Neuronal stem cell (in vitro differentiated cells): ENCODE results near the gene COL6A1.

Experiments
- DNase-seq: peaks from one replicate; pipeline ENCODE4 v3.0.0-alpha.2; 2013; ENCODE audit warnings: low spot score
- H2AFZ ChIP-seq: one replicate; pipeline ENCODE4 v1.6.1; 2013; ENCODE audit warnings: mild to moderate bottlenecking, low read length, inconsistent platforms
- H2AK5ac ChIP-seq: 2 replicates; pipeline ENCODE4 v1.6.1; 2013; ENCODE audit warnings: low read depth, mild to moderate bottlenecking, inconsistent platforms, low read length, moderate library complexity, mixed read lengths
- H2BK120ac ChIP-seq: 2 replicates; pipeline ENCODE4 v1.6.1; 2013; ENCODE audit warnings: low read depth, mild to moderate bottlenecking, inconsistent platforms, low read length, moderate library complexity, mixed read lengths
- H2BK12ac ChIP-seq: one replicate; pipeline ENCODE4 v1.6.1; 2013; ENCODE audit warnings: low read length, inconsistent platforms
- H2BK15ac ChIP-seq: 2 replicates; pipeline ENCODE4 v1.6.1; 2013; ENCODE audit warnings: mild to moderate bottlenecking, low read length, inconsistent platforms, mixed read lengths
- H2BK5ac ChIP-seq: one replicate; pipeline ENCODE4 v1.6.1; 2013; ENCODE audit warnings: inconsistent platforms, mild to moderate bottlenecking, low read length, moderate library complexity
- H3K14ac ChIP-seq: one replicate; pipeline ENCODE4 v1.6.1; 2013; ENCODE audit warnings: low read length, inconsistent platforms
- H3K18ac ChIP-seq: 2 replicates; pipeline ENCODE4 v1.6.1; 2013; ENCODE audit warnings: low read length, inconsistent platforms
- H3K23ac ChIP-seq: 2 replicates; pipeline ENCODE4 v1.6.1; 2013; ENCODE audit warnings: low read depth, mild to moderate bottlenecking, mixed read lengths, low read length, inconsistent platforms; ENCODE audit not compliant: poor library complexity
- H3K27ac ChIP-seq: replicated peaks from 3 replicates; pipeline ENCODE4 v1.5.1; 2013; ENCODE audit warnings: low read length, inconsistent platforms
- H3K27me3 ChIP-seq, 3 experiments: 2 replicates each; pipeline ENCODE4 v1.6.1; 2013; ENCODE audit warnings: low read length in 3 of 3, mild to moderate bottlenecking in 2 of 3, inconsistent platforms in 1 of 3, low read depth in 1 of 3, mixed read lengths in 1 of 3, moderate library complexity in 1 of 3; ENCODE audit not compliant: control insufficient read depth in 3 of 3, insufficient read depth in 3 of 3
- H3K36me3 ChIP-seq, 2 donors: replicated peaks in 1 of 2; 2 replicates each; pipeline ENCODE4 v1.6.1; 2013; ENCODE audit warnings: low read length in 2 of 2; ENCODE audit not compliant: control insufficient read depth in 2 of 2, insufficient read depth in 2 of 2
- H3K4ac ChIP-seq: 2 replicates; pipeline ENCODE4 v1.6.1; 2013; ENCODE audit warnings: inconsistent platforms, mild to moderate bottlenecking, low read length, moderate library complexity
- H3K4me1 ChIP-seq, 2 donors: 1 replicate in 1 of 2; 2 replicates in 1 of 2; pipeline ENCODE4 v1.6.1; 2013; ENCODE audit warnings: low read length in 2 of 2, low read depth in 1 of 2; ENCODE audit not compliant: control insufficient read depth in 2 of 2, insufficient read depth in 1 of 2
- H3K4me2 ChIP-seq: one replicate; pipeline ENCODE4 v1.6.1; 2013; ENCODE audit warnings: mild to moderate bottlenecking, low read length, inconsistent platforms; ENCODE audit not compliant: insufficient read depth, poor library complexity, severe bottlenecking
- H3K4me3 ChIP-seq, 2 donors: 2 replicates each; pipeline ENCODE4 v1.5.1; 2013; ENCODE audit warnings: low read length in 2 of 2, mild to moderate bottlenecking in 2 of 2, inconsistent platforms in 1 of 2, moderate library complexity in 1 of 2
- H3K79me1 ChIP-seq: one replicate; pipeline ENCODE4 v1.6.1; 2013; ENCODE audit warnings: low read depth, mild to moderate bottlenecking, inconsistent platforms, low read length, moderate library complexity
- H3K9ac ChIP-seq: one replicate; pipeline ENCODE4 v1.6.1; 2013; ENCODE audit warnings: mild to moderate bottlenecking, low read depth, low read length, inconsistent platforms; ENCODE audit not compliant: poor library complexity
- H3K9me3 ChIP-seq, 2 donors: replicated peaks in 1 of 2; 2 replicates each; pipeline versions ENCODE3 to v1.6.1; 2013; ENCODE audit warnings: low read length in 2 of 2, mild to moderate bottlenecking in 2 of 2, inconsistent platforms in 1 of 2, low read depth in 1 of 2, mixed read lengths in 1 of 2, moderate library complexity in 1 of 2; ENCODE audit not compliant: control insufficient read depth in 2 of 2, insufficient read depth in 1 of 2
- H4K8ac ChIP-seq: one replicate; pipeline ENCODE4 v1.6.1; 2013; ENCODE audit warnings: low read depth, mild to moderate bottlenecking, inconsistent platforms, low read length, moderate library complexity
- H4K91ac ChIP-seq: one replicate; pipeline ENCODE4 v1.6.1; 2013; ENCODE audit warnings: low read length, low read depth, mild to moderate bottlenecking, inconsistent platforms; ENCODE audit not compliant: poor library complexity
- WGBS, 2 donors: extraction: QIAGEN DNeasy Blood & Tissue Kit; methylation state at CpG; one replicate each; pipeline ENCODE4 v1.1.7; 2013; ENCODE audit warnings: missing lambda C conversion rate in 2 of 2, mixed read lengths in 1 of 2; ENCODE audit not compliant: insufficient read length in 2 of 2, insufficient replicate concordance in 1 of 2; ENCODE audit errors: extremely low coverage in 2 of 2; 5-methylcytosine and 5-hydroxymethylcytosine counted together

Gene COL6A1

DNA sequence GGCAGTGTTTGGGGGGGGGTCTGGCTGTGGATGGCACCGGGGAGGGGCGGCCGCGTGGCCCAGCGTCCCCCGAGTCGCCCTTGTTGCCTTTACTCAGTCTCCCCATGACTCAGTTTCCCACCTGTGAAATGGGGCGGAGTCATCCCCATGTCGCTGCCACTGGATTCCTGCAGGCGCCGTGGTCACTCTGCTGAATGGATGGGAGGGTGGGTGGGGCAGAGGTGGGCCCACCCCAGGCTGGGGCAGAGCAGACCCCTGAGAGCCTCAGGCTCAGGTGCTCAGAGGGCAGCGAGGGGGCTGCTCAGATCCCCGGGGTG, 2.0 kb downstream of the COL6A1 start:
- no peak overlapping the region for H4K91ac ChIP-seq
- no peak overlapping the region for H2BK5ac ChIP-seq
- no peak overlapping the region for H2AFZ ChIP-seq
- H3K9me3 ChIP-seq, result no peaks in the 10 kb centered on the region
- H3K4ac ChIP-seq, result no peak overlapping the region
- peaks cover 8 to 9% of the 10 kb centered on the region in 2 donors for H3K4me1 ChIP-seq
- H2BK12ac ChIP-seq, result no peak overlapping the region
- H3K27ac ChIP-seq, result no peak overlapping the region
- H3K36me3 ChIP-seq, result peaks cover 3 to 33% of the 10 kb centered on the region in 2 donors
- no peak overlapping the region for H2BK120ac ChIP-seq
- peaks cover 0 to 15% (median 0%) of the 10 kb centered on the region in 3 experiments for H3K27me3 ChIP-seq
- H3K79me1 ChIP-seq, result peaks cover 5% of the 10 kb centered on the region
- no peak overlapping the region for H3K9ac ChIP-seq
- no peak overlapping the region for H3K14ac ChIP-seq
- peak overlapping the region; percentile 93 for H3K23ac ChIP-seq
- H3K4me2 ChIP-seq, result no peak overlapping the region
- no peak overlapping the region for H3K4me3 ChIP-seq
- DNase-seq, result no peak
- H2BK15ac ChIP-seq, result no peak overlapping the region
- WGBS, 2 donors, result no CpG with 5 or more reads among the region's 13 CpGs
- no peak overlapping the region for H2AK5ac ChIP-seq
- H3K18ac ChIP-seq, result no peak overlapping the region
- H4K8ac ChIP-seq, result no peak overlapping the region

DNA sequence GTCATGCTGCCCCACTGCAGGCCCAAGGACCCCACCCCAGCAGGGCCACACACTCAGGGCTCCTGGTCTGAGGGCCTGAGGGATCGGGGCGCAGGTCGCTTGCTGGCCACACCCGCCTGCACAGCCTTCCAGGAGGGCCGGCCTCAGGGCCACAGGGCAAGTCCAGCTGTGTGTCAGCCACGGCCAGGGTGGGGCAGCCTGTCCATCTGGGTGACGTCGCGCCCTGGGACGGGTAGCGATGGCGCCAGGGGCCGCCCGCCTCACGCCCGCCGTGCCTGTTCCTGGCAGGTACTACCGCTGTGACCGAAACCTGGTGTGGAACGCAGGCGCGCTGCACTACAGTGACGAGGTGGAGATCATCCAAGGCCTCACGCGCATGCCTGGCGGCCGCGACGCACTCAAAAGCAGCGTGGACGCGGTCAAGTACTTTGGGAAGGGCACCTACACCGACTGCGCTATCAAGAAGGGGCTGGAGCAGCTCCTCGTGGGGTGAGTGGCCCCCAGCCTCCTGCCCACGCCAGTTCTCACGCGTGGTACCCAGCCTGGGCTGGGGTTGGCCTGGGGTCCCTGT, 2.5 kb downstream of the COL6A1 start:
- peaks cover 3 to 37% of the 10 kb centered on the region in 2 donors for H3K36me3 ChIP-seq
- peak overlapping the region; percentile 4 for H3K4ac ChIP-seq
- H3K4me2 ChIP-seq, result no peak overlapping the region
- H3K27me3 ChIP-seq, result peaks cover 0 to 15% (median 0%) of the 10 kb centered on the region in 3 experiments
- peak overlapping the region; percentile 31 for H2BK12ac ChIP-seq
- H3K4me3 ChIP-seq, result no peak overlapping the region
- peak overlapping the region; percentile 87 for H4K8ac ChIP-seq
- H2BK5ac ChIP-seq, result no peak overlapping the region
- no CpG with 5 or more reads among the region's 38 CpGs for WGBS, 2 donors
- no peak overlapping the region for H3K14ac ChIP-seq
- H4K91ac ChIP-seq, result peak overlapping the region; percentile 75
- H3K4me1 ChIP-seq, result peaks cover 8 to 9% of the 10 kb centered on the region in 2 donors
- peaks cover 5% of the 10 kb centered on the region for H3K79me1 ChIP-seq
- H3K18ac ChIP-seq, result no peak overlapping the region
- no peaks in the 10 kb centered on the region for H3K9me3 ChIP-seq
- H2AFZ ChIP-seq, result no peak overlapping the region
- no peak overlapping the region for H2BK120ac ChIP-seq
- DNase-seq, result no peak
- no peak overlapping the region for H3K27ac ChIP-seq
- peak overlapping the region; percentile 93 for H3K23ac ChIP-seq
- peak overlapping the region; percentile 34 for H2AK5ac ChIP-seq
- no peak overlapping the region for H2BK15ac ChIP-seq
- H3K9ac ChIP-seq, result peak overlapping the region; percentile 44

DNA sequence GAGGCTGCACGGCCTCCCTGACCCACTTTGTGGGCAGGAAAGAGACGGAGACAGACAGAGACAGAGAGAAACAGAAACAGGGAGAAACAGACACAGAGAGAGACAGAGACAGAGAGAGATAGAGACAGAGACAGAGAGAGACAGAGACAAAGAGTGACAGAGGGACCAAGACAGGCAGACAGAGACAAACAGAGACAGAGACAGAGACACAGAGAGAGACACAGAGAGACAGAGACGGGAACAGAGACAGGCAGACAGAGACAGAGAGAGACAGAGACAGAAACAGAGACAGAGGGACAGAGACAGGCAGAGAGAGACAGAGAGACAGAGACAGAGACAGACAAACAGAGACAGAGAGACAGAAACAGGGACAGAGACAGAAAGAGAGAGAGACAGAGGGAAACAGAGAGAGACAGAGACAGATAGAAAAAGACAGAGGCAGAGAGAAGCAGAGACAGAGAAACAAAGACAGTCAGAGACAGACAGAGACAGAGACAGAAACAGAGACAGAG, 3.1 kb downstream of the COL6A1 start:
- no peak overlapping the region for H3K4ac ChIP-seq
- H2BK120ac ChIP-seq, result no peak overlapping the region
- no peak overlapping the region for H3K14ac ChIP-seq
- peaks cover 5% of the 10 kb centered on the region for H3K79me1 ChIP-seq
- H3K9me3 ChIP-seq, result no peaks in the 10 kb centered on the region
- no peak overlapping the region for H3K9ac ChIP-seq
- H3K4me3 ChIP-seq, result no peak overlapping the region
- no peak overlapping the region for H2AK5ac ChIP-seq
- no peak for DNase-seq
- H3K18ac ChIP-seq, result no peak overlapping the region
- H2BK12ac ChIP-seq, result no peak overlapping the region
- no peak overlapping the region for H2AFZ ChIP-seq
- no peak overlapping the region for H3K23ac ChIP-seq
- no peak overlapping the region for H2BK5ac ChIP-seq
- H3K4me1 ChIP-seq, result peaks cover 8 to 9% of the 10 kb centered on the region in 2 donors
- H3K27me3 ChIP-seq, result peaks cover 0 to 15% (median 0%) of the 10 kb centered on the region in 3 experiments
- H4K91ac ChIP-seq, result no peak overlapping the region
- H3K4me2 ChIP-seq, result no peak overlapping the region
- H3K36me3 ChIP-seq, result peaks cover 3 to 37% of the 10 kb centered on the region in 2 donors
- H4K8ac ChIP-seq, result no peak overlapping the region
- no peak overlapping the region for H3K27ac ChIP-seq
- no peak overlapping the region for H2BK15ac ChIP-seq
- WGBS, 2 donors, result no CpG with 5 or more reads among the region's 3 CpGs

DNA sequence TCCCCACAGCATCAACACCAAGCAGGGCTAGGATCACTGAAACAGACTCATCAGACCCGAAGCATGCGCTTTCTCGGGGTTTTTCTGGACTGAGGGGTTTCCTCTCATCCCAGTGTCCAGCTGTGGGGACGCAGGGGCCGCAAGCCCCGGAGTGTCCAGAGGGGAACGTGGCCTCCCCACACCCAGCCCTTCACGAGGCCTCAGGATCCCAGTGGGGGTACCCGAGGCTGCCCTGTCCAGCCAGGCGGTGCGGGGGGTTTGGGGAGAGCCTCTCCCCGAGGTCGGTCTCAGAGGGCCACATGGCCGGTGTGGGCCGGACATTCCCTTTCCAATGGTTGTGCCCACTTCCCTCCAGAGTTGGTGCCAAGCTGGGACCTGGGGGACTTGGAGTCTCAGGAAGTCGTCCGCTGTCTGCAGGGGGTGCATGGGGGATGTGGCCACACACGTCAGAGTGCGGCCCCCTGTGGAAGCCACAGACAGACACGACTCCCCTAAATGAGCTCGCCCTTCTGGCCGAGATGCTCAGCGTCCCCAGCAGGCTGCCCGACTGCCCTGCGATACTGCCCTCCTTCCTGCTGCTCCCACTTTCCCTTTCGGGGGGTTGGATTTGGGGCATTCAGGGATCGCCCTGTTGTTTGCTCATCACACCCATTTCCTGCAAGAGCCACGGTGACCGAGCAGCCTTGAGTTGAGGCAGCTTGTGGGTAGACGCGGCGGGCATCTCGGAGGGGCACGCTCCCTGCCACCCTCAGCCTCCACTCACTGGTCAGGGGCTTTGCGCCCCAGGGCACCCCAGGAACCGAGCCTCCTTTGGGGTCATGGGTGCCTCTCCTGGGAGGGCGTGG, 4.1 kb downstream of the COL6A1 start:
- H2BK5ac ChIP-seq, result no peak overlapping the region
- H3K27me3 ChIP-seq, result peaks cover 0 to 11% (median 0%) of the 10 kb centered on the region in 3 experiments
- H3K23ac ChIP-seq, result no peak overlapping the region
- H2BK12ac ChIP-seq, result no peak overlapping the region
- no peak overlapping the region for H2AFZ ChIP-seq
- H3K27ac ChIP-seq, result no peak overlapping the region
- H3K18ac ChIP-seq, result no peak overlapping the region
- H4K8ac ChIP-seq, result no peak overlapping the region
- DNase-seq, result no peak
- H2BK15ac ChIP-seq, result no peak overlapping the region
- WGBS, 2 donors, result no CpG with 5 or more reads among the region's 37 CpGs
- no peak overlapping the region for H3K14ac ChIP-seq
- H3K4me3 ChIP-seq, result no peak overlapping the region
- H3K4me1 ChIP-seq, result peaks cover 8 to 9% of the 10 kb centered on the region in 2 donors
- H2BK120ac ChIP-seq, result no peak overlapping the region
- no peak overlapping the region for H2AK5ac ChIP-seq
- no peaks in the 10 kb centered on the region for H3K9me3 ChIP-seq
- H4K91ac ChIP-seq, result no peak overlapping the region
- peaks cover 5% of the 10 kb centered on the region for H3K79me1 ChIP-seq
- H3K9ac ChIP-seq, result no peak overlapping the region
- no peak overlapping the region for H3K4me2 ChIP-seq
- no peak overlapping the region for H3K4ac ChIP-seq
- peaks cover 3 to 44% of the 10 kb centered on the region in 2 donors for H3K36me3 ChIP-seq
